Body of pancreas (tissue), 4 donors: ENCODE results near the gene PIK3CD. TPM values are rescaled to one million over a fixed set of nuclear protein-coding genes. Genes with fewer than 3 reads are reported as not detected.

Experiments
- ATAC-seq: fragments of 150-250 bp; one replicate; pipeline ENCODE4 v1.9.1; 2016
- DNase-seq, 4 donors: peaks; one replicate each; pipeline ENCODE4 v3.0.0-alpha.2; 2019
- H3K27ac ChIP-seq, 4 donors: fragments of 200-600 bp; sonication (generic); 1 replicate in 3 of 4; 2 replicates in 1 of 4; pipeline versions ENCODE4 v1.5.1 to v1.6.1; 2016 to 2019; ENCODE audit warnings: mild to moderate bottlenecking in 1 of 4, mixed read lengths in 1 of 4, moderate library complexity in 1 of 4
- H3K27me3 ChIP-seq, 2 donors: fragments of 200-600 bp; sonication (generic); one replicate each; pipeline ENCODE4 v1.6.0; 2016; ENCODE audit warnings: mild to moderate bottlenecking in 1 of 2
- H3K36me3 ChIP-seq, 2 donors: fragments of 200-600 bp; sonication (generic); replicated peaks in 1 of 2; 2 replicates each; pipeline ENCODE4 v1.5.1; 2016; ENCODE audit warnings: low read depth in 2 of 2; ENCODE audit not compliant: insufficient read depth in 1 of 2
- H3K4me1 ChIP-seq: fragments of 200-600 bp; sonication (generic); one replicate; pipeline ENCODE4 v1.6.0; 2016
- H3K4me3 ChIP-seq, 2 donors: fragments of 200-600 bp; sonication (generic); 1 replicate in 1 of 2; 2 replicates in 1 of 2; pipeline ENCODE4 v1.5.1; 2016 to 2019
- H3K9me3 ChIP-seq, 3 donors: fragments of 200-600 bp; sonication (generic); 1 replicate in 2 of 3; 2 replicates in 1 of 3; pipeline ENCODE4 v1.5.1; 2016
- CTCF ChIP-seq, 7 experiments: fragments of 450-650 bp in 4 of 7; fragments of 200-600 bp in 3 of 7; sonication (generic) in 3 of 7; IDR thresholded peaks; one replicate each; pipeline ENCODE4 v1.5.1; 2016 to 2019; ENCODE audit warnings: antibody characterized with exemption in 7 of 7
- POLR2A ChIP-seq, 3 donors: fragments of 450-650 bp; IDR thresholded peaks; one replicate each; pipeline ENCODE4 v1.6.1; 2016; ENCODE audit warnings: antibody characterized with exemption in 3 of 3, mild to moderate bottlenecking in 2 of 3
- WGBS, 2 donors: methylation state at CpG; one replicate each; pipeline ENCODE4 v1.1.5; 2017; 5-methylcytosine and 5-hydroxymethylcytosine counted together
- intact Hi-C: fragments of 100-400 bp; cut with DNase I; formaldehyde crosslinking; loops from one replicate; pipeline ENCODE4 v1.15.1; 2023
- total RNA-seq, 2 donors: library from RNA; depleted of rRNA; stranded (reverse); fragments of >200 nt; gene quantifications; one replicate each; pipeline ENCODE4 v1.1.0, GENCODE V29; 2016

PIK3CD gene
- total RNA-seq, 2 donors from 2014 or later = 3.3 to 6.2 TPM

- Histone ChIP-seq H3K36me3 (peaks cover 21 to 38% of the 10 kb centered on the region in 2 donors), H3K9me3 (no peaks in the 10 kb centered on the region), H3K4me1 (no peaks in the 10 kb centered on the region), H3K27me3 (no peaks in the 10 kb centered on the region), H3K4me3 (no peak overlapping the region), H3K27ac (no peak overlapping the region)
- WGBS, 2 donors = 88 to 90% methylated on average over 33 of the region's 33 CpGs
- intact Hi-C loops = no loop called here
- no peak for TF ChIP-seq CTCF (IDR thresholded peaks at IDR 0.05)
- no peak for TF ChIP-seq POLR2A (IDR thresholded peaks at IDR 0.05)
- ATAC-seq (no peak), DNase-seq (no peak)
These were observed 77.1 kb downstream of the PIK3CD start for GRCh38 chr1:9728451-9729295.

GRCh38 chr1:9729523-9729922 is 78.0 kb downstream of the PIK3CD start:
- intact Hi-C loops = no loop called here
- no peak overlapping the region for H3K27ac ChIP-seq
- H3K4me1 ChIP-seq = no peaks in the 10 kb centered on the region
- H3K4me3 ChIP-seq = no peak overlapping the region
- DNase-seq = no peak
- H3K27me3 ChIP-seq = no peaks in the 10 kb centered on the region
- H3K36me3 ChIP-seq = peaks cover 25 to 45% of the 10 kb centered on the region in 2 donors
- TF ChIP-seq POLR2A (IDR thresholded peaks at IDR 0.05) (no peak), CTCF (IDR thresholded peaks at IDR 0.05) (no peak)
- WGBS, 2 donors = 84 to 92% methylated on average over 10 to 12 of the region's 12 CpGs
- no peak for ATAC-seq
- no peaks in the 10 kb centered on the region for H3K9me3 ChIP-seq

GRCh38 chr1:9730096-9730901 is 78.8 kb downstream of the PIK3CD start:
- TF ChIP-seq POLR2A (IDR thresholded peaks at IDR 0.05) (no peak), CTCF (IDR thresholded peaks at IDR 0.05) (no peak)
- intact Hi-C loops = no loop called here
- WGBS, 2 donors = 82 to 88% methylated on average over 25 to 44 of the region's 45 CpGs
- peak in 1 of 4 donors; percentile 68 for DNase-seq
- Histone ChIP-seq H3K9me3 (no peaks in the 10 kb centered on the region), H3K36me3 (peaks cover 25 to 53% of the 10 kb centered on the region in 2 donors), H3K4me3 (no peak overlapping the region), H3K27ac (no peak overlapping the region), H3K4me1 (no peaks in the 10 kb centered on the region), H3K27me3 (no peaks in the 10 kb centered on the region)
- peak; percentile 15 for ATAC-seq

GRCh38 chr1:9731051-9731537 is 79.6 kb downstream of the PIK3CD start:
- no peak for DNase-seq
- Histone ChIP-seq H3K27ac (no peak overlapping the region), H3K36me3 (peaks cover 25 to 55% of the 10 kb centered on the region in 2 donors), H3K4me3 (no peak overlapping the region), H3K9me3 (no peaks in the 10 kb centered on the region), H3K4me1 (no peaks in the 10 kb centered on the region), H3K27me3 (no peaks in the 10 kb centered on the region)
- WGBS, 2 donors = 92 to 98% methylated on average over 31 of the region's 31 CpGs
- no peak for TF ChIP-seq CTCF (IDR thresholded peaks at IDR 0.05)
- TF ChIP-seq POLR2A (IDR thresholded peaks at IDR 0.05) = no peak
- intact Hi-C loops = no loop called here
- no peak for ATAC-seq
